Inferior parietal cortex (tissue), 1 donor: ENCODE results near the gene IMMP2L.
"Not testable (repeated sequence)": the region's sequence is repeated elsewhere in the genome, so short reads cannot be mapped to it uniquely, and the experiment has no call there.

Source experiments
- DNase-seq: peaks from one replicate; pipeline ENCODE4 v3.0.0-alpha.2; 2016; ENCODE audit errors: extremely low spot score

Gene IMMP2L

DNA sequence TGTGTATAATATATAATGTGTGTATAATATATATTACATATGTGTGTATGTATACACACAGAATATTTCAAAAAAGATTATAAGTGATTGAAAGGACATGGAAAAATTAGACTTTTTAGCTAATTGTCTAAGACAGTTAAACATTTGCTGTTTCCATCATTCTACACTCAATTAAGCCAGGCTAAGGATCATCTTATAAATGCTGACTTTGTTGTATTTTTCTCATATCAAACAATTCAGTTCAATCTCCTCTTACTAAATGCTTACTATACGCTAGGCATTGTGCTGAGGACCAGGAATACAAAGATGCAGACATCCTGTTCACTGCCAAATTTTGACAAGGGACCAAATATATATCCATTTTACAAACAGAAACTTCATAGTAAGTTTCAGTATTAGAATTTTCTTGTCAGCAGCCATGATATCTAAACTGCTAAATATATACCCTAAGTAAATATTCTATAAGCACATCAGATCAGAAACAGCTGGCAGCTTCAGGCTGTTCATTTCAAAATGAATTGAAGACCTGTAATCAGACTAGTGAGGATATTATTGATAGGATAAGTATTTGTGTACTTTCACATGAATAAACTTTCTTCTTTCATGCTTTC is 481.7 kb downstream of the IMMP2L start:
- no peak for DNase-seq

DNA sequence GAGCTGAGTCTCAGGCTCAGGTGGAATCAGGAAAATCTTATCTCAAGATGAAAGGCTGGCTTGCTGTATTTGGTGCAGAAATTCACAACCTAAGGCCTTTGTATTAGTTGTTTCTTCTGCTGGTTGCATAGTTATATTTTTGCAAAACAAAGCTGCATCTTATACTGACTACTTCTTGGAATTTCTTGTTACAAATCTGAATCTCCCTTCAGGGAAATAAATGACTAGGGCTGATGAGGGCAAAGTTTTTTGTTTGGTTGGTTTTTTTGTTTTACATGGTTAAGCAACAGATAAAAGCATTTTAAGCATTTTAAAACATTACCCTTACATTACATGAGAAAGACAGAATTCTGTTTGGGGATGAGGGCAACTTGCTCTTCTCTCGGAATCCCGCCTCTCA is 485.3 kb downstream of the IMMP2L start:
- DNase-seq, result no peak

DNA sequence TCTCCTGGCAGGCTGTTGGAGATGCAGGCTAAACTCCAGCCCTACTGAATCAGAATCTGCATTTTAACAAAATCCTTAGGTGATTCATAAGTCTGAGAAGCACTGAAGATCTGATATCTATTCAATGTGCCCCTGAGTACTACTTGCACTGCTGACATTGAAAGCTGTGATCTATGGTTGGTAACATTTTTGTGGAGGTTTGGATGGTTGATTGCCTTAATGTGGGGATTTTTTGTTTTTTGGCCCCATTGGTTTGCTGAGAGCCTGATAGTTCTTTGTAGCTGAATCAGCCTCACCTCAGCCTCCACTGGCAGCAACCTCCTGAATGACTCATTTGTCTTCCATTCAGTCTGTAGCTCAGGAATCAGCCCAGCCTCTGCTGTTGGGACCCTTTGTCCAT is 486.1 kb downstream of the IMMP2L start:
- no peak for DNase-seq

DNA sequence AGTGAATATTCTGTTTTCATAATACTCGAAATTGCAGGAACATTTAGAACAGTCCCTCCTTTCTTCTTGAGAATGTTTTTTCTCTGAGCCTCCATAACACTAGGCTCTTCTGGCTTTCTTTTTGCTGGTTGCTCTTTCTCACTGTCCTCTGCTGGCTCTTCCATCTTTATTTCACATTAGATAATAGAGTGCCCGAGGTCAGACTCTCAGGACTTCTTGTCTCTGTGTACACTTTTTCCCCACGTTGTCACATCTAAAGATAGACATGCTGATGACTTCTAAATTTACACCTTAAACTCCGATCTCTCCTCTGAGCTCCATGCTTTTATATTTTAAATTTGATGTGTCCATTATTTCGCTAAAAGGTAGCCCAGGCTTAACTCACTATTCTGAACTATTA is 486.8 kb downstream of the IMMP2L start:
- no peak for DNase-seq

DNA sequence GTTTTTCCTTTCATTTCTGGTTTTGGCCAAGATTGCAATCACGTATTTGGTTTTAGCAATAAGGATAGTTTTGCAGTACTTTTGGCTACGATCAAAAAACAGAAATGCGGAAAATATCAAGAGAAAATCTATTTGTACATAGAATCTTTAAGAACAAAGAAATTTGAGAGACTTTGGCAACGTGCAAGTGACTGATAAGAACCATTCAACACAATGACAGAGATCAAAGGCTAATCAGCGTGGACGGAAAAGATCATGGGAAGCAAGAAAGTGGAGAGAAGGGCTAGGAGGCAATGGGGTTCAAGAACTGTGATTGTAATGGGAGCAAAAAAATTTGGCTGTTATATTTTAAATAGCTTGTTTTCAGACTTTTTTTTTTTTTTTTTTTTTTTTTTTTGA is 487.5 kb downstream of the IMMP2L start:
- DNase-seq, result no peak

DNA sequence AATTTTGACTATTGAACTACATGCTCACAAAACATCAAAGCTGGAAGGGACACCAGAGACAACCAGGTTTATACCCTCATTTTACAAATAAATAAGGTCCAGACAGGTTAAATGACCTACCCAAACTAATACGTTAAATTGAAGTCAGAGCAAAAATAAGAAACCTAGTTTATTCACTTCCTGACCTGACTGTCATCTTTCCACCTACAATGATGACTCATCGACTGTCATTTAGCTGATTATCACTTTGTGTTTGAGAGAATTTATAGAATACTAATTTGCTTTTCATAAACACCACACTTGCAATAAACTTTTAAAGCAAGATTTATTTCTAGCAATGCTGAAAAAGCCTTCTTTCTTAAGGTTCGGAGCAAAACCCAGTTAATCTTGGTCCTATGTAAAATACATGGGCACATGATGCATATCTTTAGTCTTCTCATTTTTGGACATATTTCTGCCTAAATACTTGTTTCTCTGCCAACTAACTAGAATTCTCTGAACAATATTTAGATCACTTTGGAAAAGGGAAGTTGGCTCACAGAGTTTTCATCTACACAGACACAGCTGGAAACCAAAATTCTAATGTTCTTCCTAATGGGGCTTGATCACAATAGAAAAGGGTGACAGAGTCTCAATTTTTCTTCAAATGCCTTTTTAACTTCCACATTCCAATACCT is 488.1 kb downstream of the IMMP2L start:
- no peak for DNase-seq

DNA sequence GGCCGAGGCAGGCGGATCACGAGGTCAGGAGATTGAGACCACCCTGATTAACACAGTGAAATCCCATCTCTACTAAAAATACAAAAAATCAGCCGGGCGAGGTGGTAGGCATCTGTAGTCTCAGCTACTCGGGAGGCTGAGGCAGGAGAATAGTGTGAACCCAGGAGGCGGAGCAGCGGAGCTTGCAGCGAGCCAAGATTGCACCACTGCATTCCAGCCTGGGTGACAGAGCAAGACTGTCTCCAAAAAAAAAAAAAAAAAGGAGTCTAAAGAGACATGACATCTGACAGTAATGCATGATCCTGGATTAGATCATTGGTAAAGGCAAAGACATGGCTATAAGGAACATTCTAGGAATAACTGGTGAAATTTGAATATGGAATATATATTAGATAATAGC is 489.6 kb downstream of the IMMP2L start:
- DNase-seq, result not testable (repeated sequence)

DNA sequence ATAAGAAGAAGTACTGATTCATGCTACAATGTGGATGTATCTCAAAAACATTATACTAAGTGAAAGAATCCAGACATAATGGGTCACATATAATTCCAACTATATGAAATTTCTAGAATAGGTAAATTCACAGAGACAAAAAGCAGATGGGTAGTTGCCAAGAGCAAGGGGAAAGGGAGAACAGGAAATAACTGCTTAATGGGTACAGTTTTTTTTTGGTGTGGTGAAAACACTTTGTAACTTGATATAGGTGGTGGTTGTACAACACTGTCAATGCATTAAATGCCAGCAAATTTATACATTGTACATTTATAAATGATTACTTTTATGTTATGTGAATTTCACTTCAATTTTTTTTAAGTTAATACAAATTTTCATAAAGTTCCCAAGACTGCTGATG is 490.7 kb downstream of the IMMP2L start:
- no peak for DNase-seq

DNA sequence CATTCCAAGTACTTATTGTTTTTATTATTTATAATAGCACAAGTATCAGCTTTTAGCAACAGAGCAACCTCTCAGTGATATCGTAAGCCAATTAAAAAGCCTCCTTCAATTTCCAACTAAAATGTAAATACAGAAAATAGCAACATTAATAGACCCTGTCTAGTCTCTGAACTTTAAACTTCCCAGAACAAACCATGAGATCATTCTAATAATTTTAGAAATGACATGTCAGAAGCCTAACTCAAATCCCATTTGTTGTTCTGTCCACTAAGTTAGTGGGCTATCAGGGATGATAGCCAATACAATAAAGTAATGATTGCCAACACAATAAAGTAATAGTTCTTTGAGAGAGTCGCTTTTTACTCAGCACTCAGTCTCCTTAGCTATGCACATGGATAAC is 493.7 kb downstream of the IMMP2L start:
- DNase-seq, result no peak

DNA sequence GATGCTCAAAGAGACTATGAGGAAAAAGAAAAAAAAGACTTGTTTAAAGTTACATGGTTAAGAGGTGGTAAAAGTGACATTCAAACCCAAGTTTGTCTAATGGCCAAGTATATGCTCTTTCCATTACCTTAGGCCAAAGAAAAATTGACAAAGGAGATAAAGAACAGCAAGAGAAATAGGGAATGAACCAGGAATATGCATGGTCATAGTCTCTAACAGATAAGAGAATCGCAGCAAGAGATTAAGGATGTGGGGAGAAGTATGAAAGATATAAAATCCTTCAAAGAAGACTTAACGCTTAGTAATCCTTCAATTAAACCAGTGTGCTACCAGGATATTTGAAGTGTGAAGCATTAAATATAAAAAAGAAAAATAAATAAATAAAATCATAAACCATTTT is 494.6 kb downstream of the IMMP2L start:
- DNase-seq, result no peak

DNA sequence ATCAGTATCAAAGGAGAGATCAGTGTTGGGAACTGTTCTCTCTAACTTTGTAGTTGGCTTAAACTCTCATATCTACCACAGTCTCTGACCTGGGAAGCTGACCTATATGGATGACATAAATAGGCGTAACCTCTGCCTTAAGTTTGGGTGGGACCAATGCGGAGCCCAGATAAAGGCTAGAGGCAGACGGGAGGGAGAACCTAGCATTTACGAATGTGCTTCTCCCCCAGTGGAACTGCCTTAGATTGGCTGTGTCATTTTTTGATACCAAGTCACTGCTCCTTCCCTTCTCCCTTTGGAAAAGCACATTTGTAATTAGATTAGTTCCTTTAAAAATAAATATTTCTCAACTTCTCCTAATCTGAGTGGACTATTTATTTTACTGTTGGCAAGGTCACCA is 495.0 kb downstream of the IMMP2L start:
- no peak for DNase-seq

DNA sequence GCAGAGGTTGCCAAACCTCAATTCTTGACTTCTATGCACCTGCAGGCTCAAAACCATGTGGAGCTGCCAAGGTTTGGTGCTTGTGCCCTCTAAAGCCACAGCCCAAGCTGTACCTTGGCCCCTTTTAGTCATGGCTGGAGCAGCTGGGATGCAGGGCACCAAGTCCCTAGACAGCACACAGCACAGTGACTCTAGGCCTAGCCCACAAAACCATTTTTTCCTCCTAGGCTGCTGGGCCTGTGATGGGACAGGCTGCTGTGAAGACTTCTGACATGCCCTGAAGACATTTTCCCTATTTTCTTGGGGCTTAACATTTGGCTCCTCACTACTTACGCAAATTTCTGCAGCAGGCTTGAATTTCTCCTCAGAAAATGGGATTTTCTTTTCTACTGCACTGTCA is 499.1 kb downstream of the IMMP2L start:
- no peak for DNase-seq

DNA sequence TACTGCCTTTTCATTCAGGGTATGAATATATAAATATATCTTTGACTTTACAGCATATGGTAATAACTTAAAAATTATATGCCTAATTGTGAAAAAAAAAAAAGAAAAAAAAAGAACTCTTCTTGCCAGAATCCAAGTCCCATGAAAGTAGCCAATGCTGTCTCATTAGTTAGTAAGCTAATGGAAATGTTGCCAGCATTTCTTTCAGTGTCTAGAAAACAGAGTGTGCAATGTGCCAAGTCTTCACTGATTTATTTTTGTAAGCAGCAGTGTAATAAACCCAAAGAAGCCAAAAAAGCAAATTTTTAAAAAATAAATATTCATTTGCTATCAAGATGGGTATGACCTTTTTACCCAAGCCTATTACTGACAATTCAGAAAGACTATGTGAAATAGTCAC is 502.5 kb downstream of the IMMP2L start:
- DNase-seq, result no peak

DNA sequence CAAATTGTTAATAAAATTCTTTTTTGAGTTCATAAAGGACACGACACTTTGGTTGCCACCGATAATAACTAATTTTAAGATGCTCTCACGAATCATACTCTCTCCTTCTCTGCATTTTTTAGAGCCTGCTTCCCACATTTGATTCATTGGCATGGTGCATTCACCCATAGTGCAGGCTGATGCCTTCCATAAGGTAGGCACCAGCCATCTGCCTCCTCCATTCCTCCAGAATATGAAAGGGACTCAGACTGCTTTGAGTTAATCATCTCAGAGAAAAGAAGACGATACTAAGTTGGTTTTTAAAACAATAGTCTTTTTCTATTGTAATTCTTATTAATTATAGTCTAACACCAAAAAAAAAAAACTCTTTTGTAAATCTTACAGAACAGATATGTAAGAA is 505.2 kb downstream of the IMMP2L start:
- DNase-seq, result no peak

DNA sequence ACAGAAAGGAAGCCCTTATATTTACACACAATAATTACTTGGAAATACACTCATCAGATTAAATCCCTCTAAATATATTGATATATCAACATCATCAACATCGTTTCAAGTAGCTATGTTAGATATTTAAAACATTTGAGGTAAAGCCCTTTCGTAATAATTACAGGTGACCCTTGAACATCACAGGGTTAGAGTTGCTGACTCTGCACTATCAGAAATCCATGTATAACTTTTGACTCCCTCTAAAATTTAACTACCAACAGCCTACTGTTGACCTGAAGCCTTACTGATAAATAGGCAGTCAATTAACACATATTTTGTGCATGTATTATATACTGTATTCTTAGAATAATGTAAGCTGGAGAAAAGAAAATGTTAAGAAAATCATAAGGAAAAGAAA is 505.9 kb downstream of the IMMP2L start:
- no peak for DNase-seq

DNA sequence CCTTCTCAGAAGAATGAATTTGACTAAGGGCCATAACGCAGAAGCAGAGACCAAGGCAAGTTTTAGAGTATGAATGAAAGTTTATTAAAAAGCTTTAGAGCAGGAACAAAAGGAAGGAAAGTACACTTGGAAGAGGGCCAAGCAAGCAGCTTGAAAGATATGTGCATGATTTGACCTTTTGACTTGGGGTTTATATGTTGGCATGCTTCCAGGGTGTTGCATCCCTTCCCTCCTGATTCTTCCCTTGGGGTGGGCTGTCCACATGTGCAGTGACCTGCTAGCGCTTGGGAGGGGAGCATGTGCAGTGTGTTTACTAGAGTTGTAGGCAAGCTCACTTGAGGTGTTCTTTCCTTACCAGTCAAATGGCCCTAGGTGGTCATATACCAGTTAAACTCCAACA is 509.3 kb downstream of the IMMP2L start:
- DNase-seq, result no peak

DNA sequence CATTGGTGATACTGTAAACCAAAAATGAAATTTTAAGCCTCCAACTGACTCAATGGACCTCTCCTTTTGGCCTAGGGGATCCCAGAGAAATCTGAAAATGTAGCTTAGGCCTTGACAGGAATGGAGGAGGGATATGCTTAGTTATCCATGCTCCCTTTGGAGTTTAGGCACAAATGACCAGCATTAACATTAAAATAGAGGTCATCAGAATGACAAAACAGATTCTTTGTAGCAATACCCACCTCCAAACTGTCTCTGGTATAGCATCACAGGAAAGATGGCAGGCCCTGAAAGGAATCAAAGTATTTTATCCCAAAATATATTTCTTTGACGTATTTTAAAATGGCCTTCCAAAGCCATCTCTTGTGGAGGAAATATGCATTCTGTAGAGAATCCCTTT is 510.5 kb downstream of the IMMP2L start:
- no peak for DNase-seq

DNA sequence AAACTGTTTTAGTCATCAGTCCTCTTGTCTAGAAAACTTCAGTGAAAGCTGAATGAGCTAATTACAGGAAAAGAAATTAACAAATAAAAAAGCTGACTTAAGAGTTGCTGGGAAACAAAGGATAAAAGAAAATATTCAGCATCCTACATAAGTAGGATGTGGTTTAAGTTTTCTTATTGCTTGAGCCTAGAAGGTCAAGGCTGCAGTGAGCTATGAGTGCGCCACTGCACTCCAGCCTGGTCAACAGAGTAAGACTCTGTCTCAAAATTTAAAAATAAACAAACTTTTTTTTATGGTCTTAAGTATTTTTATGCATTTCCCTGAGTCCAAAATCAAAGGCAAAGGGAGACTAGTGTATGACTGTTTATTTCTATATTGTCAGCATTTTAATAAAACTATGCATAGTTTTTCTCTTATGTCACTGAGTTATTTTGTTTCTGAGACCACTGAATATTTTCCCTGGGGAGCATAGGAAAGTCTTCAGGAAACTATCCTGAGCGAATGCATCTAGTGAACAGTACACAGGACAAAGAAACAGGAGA is 511.3 kb downstream of the IMMP2L start:
- no peak for DNase-seq

DNA sequence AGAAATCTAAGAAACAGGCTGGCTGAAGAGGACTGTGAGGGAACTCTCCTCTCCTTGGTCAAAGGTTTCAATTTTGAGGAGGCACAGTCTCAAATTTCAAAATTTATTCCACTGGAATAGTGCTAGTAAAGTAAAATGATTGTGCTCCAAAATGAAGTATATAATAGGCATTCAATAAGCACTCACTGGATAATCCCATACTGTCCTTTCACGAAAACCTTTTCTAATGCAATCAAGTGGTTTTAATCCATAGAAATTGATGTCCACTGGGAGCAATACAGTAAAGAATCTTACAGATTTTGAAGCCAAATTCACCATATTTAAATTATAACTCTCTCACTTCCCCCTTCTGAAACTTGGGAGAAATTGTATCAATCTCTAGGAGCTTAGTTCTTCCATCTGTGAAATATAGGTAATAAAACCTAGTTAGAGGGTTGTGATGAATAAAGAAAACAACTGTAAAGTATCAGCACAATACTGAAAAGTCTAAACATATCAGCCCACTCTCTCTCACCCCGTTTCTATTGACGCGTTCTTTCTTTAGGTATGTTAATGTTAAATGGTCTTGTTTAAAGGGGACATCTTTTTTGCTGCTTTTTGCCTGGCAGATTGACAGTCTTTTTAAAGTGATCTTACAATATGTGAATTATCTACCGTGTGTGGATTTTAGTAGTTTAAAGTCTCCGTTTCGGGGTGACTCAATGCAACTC is 512.2 kb downstream of the IMMP2L start:
- no peak for DNase-seq

DNA sequence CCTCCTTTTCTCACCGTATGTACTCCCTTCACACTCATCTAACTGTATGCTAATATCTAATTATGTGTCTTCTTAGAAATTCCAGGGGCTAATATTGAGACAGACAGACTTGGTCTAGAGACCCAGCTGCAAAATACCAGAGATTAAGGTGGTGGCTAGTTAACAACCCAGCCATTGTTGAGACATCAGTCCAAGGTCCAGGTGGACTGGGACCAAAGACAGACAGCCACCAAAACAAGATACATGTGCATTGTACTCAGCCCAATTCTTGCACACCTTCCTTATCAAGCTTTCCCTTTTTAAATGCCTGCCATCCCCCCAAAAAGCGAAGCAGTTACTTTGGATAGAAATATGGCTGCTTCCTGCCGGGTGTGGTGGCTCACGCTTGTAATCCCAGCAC is 514.7 kb downstream of the IMMP2L start:
- no peak for DNase-seq

DNA sequence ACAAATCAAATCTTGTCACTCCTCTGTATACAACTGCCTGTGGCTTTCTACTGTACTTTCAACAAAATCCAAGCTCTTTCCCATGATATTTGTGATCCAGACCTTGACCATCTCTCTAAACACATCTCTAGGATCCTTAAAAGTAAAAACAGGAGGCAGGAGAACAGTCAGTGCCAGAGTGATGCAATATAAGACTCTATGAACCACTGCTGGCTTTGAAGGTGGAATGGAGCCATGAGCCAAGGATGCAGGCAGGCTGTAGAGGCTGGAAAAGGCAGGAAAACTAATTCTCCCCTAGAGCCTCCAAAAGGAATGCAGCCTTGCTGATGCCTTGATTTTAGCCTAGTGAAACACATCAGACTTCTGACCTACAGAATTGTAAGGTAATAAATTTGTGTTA is 516.8 kb downstream of the IMMP2L start:
- DNase-seq, result no peak

DNA sequence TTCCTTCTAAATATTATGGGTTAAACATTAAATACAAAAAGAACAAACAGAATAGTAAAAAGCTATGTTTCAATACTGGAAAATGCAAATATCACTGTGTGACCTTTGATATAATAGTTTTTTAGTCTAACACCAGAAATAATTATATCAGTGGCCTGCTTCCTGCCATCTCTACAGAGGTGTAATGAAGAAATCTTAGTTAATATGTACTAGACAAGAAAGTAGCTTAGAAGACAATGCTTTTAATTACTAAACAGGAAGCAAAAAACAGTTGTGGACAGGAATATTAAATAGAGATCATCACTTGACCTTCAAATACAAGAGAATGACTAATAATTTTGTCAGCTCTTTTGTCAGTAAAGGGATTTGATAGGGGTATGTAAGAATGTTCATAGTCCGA is 518.7 kb downstream of the IMMP2L start:
- DNase-seq, result no peak

DNA sequence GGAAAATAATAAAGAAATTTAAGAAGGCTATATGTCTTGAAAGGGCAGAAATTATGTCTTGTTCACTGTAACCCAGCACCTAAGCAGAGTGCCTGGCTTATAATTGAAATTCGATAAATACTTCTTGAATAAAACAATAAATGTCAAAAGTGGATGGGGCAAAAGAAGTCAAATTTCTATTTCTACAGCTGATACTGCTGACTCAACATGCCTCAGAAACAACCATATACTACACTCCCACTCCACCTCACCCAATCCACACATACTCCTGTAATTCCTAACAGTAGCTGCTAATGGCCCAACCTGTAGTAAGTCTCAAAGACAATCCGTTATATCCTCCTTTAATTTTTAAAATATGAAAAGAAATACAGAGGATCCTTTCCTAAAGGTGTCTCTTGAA is 519.5 kb downstream of the IMMP2L start:
- no peak for DNase-seq
